Right hindlimb (tissue), 1 donor: ENCODE results near the gene PMEPA1.

Experiments used
- DNase-seq: peaks from one replicate; pipeline ENCODE4 v3.0.0-alpha.2; 2018

PMEPA1 gene

DNA sequence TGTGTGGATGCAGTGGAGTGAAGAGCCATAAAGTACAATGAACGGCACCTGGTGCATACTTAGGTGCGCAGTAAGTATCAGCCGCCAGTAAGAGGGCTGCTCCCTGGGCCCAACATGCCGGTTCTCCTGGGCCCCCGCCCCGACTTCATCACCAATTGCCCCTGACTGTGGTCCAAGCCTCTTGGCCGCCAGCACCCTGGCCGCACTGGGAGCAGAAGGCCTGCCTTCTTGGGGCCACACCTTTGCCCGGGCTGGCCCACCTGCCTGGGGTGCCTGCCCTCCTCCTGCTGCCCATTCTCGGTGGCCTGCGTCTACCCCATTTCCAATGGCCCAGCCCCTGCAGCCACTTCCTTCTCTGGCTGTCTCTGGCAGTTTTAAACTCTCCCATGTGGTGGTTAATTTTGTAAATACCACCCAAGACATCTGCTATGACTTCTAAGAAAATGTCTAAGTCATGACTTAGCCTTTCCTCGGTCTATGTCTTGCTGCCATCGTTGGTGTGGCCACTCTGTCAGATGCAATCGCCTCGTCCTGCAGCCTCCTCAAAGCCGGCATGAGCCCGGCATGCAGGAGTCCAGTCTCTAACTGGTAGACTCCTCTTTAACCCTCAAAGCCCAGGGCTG is 36.8 kb downstream of the PMEPA1 start:
- DNase-seq, result no peak

DNA sequence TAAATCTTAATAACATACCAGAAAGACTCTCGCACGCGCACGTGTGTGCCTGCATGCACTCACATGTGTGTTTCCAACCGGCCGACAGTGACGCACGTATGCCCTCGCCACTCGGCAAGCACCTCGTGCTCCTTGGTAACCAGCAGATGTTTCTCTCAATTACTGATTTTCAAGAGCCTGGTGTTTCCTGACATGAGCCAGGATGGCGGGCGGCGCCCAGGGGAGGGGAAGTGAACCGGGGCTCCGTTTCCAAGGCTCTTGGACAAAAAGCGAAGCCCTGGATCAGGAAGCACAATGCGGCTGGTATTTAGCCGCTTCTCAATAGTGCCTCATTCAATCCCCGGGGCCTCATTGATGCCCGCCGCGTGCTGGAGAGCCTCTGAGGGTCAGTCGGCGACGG is 37.7 kb downstream of the PMEPA1 start:
- peak; percentile 73 for DNase-seq

DNA sequence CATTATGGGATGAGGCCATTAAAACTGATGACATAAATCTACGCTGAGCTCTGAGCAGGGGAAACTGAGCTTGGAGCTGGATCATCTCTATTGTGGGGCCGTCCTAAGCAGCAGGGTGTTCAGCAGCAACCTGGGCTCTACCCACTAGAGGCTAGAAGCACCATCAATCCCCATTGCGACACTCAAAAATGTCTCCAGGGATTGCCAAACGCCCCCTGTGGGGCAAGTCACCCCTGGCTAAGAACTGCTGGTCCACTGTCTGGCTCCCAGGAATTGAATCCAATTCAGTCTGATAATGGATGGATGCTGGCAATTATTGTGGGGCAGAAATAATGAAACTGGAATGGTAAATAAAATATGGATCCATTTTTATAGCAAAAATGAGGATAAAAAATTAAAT is 38.2 kb downstream of the PMEPA1 start:
- DNase-seq, result no peak

DNA sequence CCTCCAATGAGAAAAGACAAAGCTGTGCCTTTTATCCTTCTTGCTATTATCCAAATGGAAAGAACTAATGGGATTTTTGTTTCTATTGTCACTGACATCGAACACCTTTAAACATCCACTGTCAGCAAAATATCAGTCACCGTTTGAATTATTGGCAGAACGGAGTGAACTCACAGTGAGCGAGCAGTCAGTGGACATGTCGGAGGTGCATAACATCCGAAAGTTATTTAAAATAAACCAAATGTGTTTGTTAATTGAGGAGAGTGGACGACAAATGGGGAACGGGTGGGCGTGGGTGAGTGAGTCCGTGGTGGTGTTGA is 38.8 kb downstream of the PMEPA1 start:
- no peak for DNase-seq

DNA sequence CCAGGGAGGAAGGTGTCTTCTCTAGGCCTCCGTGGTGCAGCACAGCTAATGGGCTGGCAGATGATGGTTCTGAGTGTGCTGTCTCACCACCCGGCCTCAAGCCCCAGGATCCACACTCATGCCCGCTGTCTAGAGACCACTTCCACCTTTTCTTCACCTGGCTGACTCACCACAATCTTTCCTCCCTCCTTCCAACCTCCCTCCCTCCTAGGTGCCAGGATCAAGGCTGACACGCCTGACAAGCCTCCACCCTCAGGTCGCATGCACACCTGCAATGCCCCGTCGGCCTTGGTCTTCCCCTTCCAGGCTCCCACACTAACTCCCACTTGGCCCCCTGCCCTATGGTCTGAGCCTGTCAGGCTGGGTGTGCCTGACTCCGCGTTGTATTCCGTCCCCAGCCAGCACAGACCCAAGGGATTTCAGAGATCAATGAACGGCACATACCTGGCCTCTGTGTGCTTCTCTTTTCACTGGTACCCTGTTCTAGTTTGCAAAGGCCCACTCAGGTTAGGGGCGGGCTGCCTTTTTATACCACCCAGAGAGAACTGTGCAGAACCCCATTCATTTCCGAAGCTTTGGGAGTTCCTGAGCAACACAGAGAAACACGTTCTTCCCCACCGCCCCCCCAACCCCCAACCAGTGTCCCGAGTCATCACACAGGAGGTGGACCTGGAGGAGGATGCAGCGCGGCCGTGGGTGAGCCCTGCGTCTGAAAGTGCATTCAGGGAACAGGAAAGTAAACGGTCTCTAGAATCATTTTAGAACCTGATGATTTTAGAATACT is 39.3 kb downstream of the PMEPA1 start:
- no peak for DNase-seq

DNA sequence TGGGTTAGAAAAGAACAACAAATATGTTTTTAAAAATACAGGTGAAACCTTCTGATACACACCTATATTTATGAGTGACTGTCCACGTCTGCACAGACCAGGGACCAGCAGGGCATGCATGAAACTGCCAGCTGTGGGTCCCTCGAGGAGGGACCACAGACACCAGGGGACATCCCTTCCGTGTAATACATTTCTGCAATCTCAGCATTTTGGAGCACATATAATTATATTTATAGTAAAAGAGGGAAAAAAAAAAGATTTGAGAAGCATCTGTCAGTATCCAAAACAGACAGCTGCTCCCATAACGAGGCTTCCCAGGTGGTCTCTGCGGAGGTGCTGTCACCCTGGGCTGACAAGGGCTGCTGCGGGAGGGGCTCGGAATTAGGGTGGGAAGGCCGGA is 40.2 kb downstream of the PMEPA1 start:
- DNase-seq, result no peak

DNA sequence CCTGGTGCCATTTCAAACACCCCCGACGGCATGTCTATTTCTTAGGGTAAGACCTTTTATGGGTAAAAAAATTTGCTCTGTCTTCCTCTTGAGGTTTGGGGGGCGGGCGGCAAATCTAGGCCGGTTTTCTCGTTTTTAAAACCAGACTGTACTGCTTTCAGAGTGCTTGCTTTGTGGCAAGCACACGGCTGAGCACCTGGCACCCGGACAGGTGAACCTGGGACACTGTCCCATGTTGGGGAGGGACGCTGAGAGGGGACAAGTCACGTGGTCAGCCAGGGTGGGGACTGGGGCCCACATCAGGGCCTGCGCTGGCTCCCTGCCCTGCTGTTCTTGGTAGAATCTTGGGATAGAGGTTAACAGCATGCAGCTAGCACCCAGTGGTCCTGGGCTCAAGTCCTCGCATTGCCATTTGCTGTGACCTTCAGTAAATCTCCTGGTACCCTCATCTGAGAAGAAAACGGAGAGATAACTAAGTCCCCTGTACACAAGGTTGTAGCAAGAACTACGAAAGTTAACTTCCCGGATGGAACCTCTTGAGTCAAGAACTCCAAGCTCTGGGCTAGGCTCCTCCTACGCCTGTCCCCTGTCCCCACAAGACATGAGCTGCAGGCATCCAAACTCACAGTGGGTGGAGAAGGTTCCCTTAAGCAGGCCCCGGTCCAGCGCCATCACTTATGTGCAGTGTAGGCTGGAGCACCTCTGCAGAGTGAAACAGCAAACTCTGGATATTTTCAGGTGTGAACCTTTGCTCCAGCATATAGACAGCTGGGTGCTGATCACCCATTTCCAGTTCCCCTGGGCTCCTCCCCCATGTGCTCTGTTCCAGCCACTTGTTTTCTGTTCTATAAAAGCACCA is 41.7 kb downstream of the PMEPA1 start:
- DNase-seq, result no peak

DNA sequence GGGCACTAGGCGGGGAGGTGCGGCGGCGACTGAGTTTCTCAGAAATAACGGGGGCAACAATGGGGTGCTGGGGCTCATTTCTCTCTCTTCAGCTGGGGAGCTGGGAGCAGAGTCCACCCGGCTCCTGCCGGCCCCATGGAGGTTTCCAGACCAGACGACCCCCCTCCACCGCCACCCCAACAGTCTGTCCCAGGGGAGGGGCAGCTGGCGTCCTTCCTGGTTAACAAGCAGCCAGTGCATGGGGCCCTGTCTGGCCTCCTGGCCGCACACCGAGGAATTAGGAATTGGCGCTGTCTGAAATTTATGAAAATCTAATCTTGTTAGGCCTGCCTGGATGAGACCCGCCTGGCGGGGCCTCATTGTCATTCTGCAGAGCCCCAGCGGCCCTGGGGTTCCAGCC is 42.4 kb downstream of the PMEPA1 start:
- DNase-seq, result no peak

DNA sequence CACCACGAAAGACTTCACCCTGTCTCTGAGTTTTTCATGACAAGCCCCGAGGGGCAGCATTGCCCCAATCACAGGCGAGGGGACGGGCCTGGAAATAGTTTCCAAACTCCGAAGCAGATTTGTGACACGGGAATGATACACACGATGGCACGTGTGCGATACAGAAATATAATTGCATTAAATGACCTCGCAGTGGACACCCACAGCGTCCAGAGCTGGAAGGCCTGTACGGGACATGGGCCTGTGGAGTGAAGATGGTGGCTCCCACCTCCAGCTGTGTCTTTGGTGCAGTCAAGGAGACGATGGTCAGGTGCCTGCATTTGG is 43.0 kb downstream of the PMEPA1 start:
- DNase-seq, result no peak

DNA sequence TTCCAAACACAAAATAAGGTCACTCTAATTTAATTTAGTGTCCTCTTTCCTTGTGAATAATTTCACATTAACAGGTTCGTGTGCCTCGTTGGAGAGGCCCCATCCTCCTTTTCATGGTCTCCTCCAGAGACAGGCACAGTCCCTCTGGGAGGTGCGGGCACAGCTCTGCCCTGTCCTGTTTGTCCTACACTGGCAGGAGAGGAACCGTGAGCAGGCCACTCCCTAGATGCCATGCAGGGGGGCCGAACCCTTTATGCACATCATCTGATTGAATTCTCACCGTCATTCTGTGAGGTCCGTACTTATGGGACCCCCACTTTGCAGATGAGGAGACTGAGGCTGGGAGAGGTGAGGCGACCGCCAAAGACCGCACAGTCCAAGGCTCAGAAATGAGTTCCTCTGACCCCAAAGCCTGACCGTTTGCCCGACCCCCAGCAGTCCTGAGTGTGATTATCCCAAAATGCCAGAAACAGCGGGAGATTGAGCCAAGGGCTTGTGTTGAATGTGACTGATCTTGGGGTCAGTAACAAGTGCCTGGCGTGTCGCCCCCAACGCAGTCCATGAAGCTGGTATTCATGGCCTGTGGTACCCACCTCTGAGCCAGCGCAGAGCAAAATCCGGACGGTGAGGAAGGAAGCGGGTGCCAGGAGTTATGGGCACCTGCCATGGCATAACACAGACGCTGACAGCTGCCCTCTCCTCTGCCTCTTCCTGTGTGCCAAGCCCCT is 43.5 kb downstream of the PMEPA1 start:
- no peak for DNase-seq

DNA sequence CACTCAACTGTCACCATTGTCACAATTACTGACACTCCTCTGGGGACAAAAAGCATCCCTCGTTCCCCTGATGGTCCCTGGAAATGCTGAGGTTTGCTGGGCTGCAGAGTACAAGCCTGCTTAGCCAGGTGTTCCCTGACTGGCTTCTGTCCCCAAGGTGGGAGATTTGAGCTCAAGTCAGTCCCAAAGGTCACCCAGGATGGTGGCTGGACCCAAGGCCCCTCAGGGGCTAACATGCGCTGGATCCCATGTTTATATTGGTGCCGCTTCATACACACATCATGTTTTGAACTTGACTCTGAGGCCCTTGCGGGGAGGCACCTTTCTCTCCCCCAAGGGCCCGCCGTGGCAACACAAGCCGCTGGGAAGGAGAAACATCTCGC is 44.2 kb downstream of the PMEPA1 start:
- DNase-seq, result no peak

DNA sequence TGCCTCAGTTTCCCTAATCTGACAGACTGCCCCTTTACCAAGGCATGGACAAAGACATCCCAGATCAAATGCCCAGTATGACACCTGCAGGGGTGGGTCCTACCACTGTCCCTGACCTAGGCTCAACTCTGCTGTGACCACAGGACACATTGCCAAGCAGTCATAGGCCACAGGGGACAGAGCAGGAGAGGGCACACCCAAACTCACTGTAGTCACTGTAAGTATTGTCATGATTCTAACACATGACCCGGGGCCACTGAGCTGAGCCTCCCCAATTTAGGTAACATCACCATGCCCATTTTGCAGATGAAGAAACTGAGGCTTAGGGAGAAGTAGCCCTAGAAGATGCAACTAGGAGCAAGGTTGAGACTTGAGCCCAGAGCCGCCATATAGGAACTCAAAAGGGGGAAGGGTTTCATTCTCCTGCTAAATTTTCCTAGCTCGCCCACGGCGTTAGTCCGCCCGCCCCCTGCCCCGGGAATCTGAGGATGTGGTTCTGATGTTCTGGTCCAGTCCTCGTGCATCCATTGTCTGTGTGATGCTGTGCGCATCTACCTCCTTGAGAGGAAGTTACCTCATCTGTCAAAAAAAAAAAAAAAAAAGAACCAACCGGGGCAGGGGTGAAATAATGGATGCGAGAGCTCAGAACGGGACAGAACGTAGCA is 44.8 kb downstream of the PMEPA1 start:
- peak; percentile 14 for DNase-seq

DNA sequence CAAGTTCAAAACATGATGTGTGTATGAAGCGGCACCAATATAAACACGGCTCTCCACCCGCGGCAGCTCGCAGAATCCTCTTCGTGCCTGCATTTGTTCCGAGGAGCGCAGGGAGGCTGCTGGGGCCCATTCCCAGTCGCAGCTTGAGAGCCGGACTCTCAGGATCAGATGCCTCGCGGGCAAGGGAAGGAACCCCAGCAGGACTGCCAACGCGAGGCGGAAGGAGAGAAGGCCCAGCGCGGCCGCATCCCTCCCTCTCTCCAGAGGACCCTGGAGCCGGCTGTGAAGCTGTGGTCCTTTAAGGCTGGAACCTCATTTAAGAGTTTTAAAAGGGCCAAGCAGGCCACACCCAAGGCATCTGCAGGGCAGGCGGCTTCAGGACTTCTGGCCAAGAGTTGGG is 45.3 kb downstream of the PMEPA1 start:
- DNase-seq, result peak; percentile 14

DNA sequence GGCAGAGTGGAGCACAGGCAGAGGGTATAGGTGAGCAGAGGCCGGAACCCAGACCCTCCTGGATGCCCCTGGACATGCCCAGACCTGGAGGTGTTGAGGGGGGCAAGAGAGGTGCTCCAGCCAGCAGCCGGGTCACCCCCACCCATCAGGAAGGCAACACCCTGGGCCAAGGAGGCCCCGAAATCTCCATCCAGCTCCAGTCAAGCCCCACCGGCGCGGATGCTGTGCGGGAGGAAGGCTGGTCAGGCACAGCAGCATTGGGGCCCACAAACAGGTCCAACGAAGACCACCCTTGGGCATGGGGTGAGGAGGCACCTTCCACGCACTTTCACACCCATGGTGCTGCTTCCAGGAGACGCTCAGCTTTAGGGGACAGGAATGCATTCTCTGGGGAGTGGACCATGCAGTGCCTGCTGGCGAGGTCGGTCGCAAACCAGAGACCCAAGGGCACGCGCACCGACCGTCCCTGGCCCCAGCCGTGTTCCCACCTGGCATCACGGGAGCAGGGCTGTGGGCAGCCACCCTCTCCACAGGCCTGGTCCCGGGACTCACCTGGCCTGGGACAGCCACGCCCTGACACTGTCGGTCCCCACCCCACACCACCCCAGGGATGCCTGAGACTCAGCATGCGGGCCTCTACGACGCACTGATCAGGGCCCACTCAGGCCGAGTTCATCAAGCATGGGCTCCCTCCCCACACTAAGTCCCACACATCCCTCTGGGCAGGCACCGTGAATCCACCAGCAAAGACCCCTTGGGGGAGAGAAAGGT is 45.9 kb downstream of the PMEPA1 start:
- peak; percentile 17 for DNase-seq

DNA sequence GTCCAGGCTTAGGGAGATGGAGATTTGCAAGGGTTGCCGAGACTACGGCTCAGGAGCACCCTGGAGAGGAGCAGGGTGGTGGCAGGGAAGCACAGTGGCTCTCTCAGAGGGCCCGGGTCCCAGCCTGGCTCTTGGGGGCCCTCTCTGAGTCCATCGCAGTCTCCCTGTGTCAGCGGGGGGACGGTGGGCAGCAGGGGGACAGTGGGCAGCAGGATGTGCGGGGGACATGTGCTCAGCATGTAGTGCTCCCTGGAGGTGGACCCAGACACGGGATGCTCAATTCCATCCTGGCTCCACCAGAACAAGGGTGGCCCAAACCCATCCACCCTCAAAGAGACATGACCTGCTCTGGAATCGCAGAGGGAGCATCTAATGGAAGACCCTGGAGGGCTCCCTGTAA is 46.6 kb downstream of the PMEPA1 start:
- peak; percentile 9 for DNase-seq

DNA sequence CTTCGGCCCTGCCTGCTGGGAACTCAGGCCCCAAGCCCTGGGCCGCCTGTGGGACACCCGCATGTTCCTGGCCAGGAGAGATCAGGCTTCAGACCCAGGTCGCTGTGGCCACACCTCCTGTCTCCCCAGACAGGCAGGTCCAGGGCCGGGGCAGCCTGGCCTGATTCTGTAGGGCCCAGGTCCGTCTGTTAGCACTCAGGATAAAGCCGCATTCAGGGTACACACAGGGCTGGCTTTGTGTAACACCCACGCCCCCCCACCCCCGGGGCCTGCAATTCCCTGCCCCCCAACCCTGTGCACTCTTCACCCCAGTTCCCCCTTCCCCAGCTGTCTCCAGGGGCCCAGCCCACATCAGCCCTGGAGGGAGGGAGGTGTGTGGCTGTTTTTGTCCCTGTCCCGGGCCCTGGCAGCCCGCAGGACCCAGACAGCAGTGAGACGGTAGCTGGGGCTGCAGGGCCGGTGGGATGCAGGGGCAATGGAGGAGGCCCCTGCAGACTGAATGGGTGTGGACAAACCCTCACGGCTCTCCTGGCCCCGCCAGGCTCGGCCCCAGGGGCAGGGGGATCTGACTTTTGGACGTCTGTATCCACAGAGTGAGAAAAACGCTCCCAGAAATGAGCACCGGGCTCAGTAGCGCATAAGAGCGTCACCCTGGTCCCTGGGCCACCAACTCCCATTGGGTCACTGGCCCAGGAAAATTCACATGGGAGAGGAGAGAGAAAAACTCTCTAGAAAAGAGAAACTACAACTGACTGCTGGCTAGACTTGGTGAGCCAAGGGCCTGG is 47.2 kb downstream of the PMEPA1 start:
- peak; percentile 33 for DNase-seq

DNA sequence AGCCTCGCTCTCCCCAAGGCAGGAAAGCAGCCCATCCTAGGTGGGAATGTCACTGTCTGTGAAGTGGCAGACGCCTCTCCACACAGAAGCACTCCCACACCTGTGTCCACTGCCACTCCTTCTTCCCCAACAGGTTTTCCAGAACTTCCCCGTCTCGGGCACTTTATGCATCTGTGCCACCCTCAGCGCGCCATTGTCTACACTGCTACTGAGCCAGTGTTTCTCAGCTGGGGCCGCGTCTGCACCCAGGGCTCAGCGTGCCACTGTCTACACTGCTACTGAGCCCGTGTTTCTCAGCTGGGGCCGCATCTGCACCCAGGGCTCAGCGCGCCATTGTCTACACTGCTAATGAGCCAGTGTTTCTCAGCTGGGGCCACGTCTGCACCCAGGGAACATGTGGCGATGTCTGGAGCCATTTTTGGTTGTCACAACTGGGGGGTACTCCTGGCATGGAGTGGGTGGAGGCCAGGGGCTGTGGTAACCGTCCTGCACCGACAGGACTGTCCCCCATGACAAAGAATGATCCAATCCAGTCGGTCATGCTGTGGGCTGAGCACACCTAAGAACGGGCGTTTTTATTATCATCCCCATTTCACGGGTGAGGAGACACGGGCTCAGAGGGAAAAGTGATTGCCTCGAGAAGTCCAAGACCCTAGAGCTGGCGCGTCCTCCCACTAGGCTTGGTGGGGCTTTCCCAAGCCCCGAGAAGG is 47.9 kb downstream of the PMEPA1 start:
- DNase-seq, result peak; percentile 10

DNA sequence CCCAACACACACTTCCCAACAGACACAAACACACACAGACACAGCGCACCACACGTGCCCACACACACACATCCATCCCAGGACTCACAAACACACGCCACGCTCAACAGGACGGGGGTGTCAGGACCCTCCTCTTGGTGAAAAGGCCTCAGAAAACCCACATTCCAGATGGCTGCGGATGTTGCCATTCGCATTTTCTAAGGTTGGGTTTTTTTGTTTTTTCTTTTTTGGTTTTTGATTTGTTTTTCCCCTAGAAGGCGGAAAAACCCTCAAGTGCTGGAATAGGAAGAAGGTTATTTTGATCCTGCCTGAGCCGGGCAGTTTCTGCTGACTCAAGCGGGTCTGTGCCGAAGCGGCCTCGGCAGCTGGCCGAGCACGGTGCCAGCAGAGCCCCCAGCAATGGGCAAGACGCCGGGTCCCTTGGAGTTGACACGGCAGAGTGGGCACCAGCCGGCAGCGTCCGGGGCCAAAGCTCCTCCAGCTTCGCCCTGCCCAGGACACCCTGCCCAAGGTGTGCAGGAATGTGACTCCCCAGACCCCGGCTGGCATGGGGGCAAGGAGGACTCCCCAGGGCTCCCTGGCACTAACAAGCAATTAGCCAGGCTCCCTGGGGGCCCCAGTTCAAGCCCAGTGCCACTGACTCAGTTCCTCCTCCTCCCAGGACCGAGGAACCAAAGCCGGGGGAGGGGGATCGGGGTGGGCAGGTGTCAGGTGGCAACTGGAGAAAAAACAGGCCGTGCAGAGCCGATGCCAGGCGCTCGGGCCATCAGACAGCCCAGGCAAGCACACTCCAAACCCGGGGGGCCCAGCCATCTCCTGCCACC is 48.7 kb downstream of the PMEPA1 start:
- DNase-seq, result peak; percentile 41

DNA sequence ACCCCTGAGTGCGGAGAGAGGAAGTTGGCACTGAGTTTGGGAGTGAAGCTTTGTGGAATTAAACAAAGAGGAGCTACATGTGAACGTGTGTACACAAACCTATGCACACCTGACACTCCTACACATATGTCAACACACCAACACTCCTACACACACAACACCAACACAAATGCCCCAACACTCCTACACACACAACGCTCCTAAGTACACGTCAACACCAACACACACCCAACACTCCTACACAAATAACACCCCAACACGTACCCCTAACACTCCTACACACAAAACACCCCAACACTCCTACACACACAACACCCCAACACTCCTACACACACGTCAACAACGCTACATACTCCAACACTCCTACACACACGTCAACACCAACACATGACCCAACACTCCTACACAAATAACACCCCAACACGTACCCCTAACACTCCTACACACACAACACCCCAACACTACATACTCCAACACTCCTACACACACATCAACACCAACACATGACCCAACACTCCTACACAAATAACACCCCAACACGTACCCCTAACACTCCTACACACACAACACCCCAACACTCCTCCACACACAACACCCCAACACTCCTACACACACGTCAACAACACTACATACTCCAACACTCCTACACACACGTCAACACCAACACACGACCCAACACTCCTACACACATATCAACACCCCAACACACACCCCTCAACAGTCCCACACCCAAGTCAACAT is 49.5 kb downstream of the PMEPA1 start:
- peak; percentile 10 for DNase-seq
